Tibial artery (tissue), 4 donors: Measurements from ENCODE around the gene KDM6A.

Experiments
- DNase-seq, 2 donors: peaks; one replicate each; pipeline ENCODE4 v3.0.0-alpha.2; 2019
- H3K27ac ChIP-seq, 2 donors: fragments of 200-600 bp; sonication (generic) in 1 of 2; 1 replicate in 1 of 2; 2 replicates in 1 of 2; pipeline ENCODE4 v1.5.1; 2018 to 2019; ENCODE audit warnings: mild to moderate bottlenecking in 1 of 2
- H3K27me3 ChIP-seq, 2 donors: fragments of 200-600 bp; sonication (generic) in 1 of 2; one replicate each; pipeline versions ENCODE4 v1.5.1 to v1.6.0; 2016 to 2019
- H3K36me3 ChIP-seq, 3 donors: fragments of 200-600 bp; sonication (generic) in 2 of 3; one replicate each; pipeline ENCODE4 v1.5.1; 2016 to 2019; ENCODE audit warnings: mild to moderate bottlenecking in 2 of 3
- H3K4me1 ChIP-seq, 4 donors: fragments of 200-600 bp; sonication (generic) in 2 of 4; 1 replicate in 3 of 4; 2 replicates in 1 of 4; pipeline ENCODE4 v1.5.1; 2016 to 2019
- H3K4me3 ChIP-seq, 2 donors: fragments of 200-600 bp; sonication (generic) in 1 of 2; 1 replicate in 1 of 2; 2 replicates in 1 of 2; pipeline ENCODE4 v1.5.1; 2018 to 2019; ENCODE audit warnings: mild to moderate bottlenecking in 2 of 2
- H3K9me3 ChIP-seq, 3 donors: fragments of 200-600 bp; sonication (generic) in 1 of 3; one replicate each; pipeline ENCODE4 v1.5.1; 2016 to 2019
- CTCF ChIP-seq, 2 experiments: fragments of 200-600 bp in 1 of 2; fragments of 450-650 bp in 1 of 2; IDR thresholded peaks; one replicate each; pipeline ENCODE4 v1.5.1; 2017 to 2019; ENCODE audit warnings: antibody characterized with exemption in 2 of 2, mild to moderate bottlenecking in 1 of 2, moderate library complexity in 1 of 2
- intact Hi-C: fragments of 100-400 bp; cut with DNase I; formaldehyde crosslinking; loops from one replicate; pipeline ENCODE4 v1.15.0; 2023; ENCODE audit warnings: low total_unique reads

The KDM6A gene

GRCh38 chrX:45017946-45018345 is 145.0 kb downstream of the KDM6A start:
- no peak for TF ChIP-seq CTCF (IDR thresholded peaks at IDR 0.05)
- no peak for DNase-seq
- intact Hi-C loops = no loop called here

GRCh38 chrX:45022150-45022549 is 149.2 kb downstream of the KDM6A start:
- Histone ChIP-seq H3K4me1 (peaks cover 0 to 8% (median 2%) of the 10 kb centered on the region in 4 donors), H3K9me3 (no peaks in the 10 kb centered on the region), H3K36me3 (no peaks in the 10 kb centered on the region), H3K4me3 (no peak overlapping the region), H3K27ac (no peak overlapping the region), H3K27me3 (no peaks in the 10 kb centered on the region)
- no peak for TF ChIP-seq CTCF (IDR thresholded peaks at IDR 0.05)
- intact Hi-C loops = no loop called here
- no peak for DNase-seq

More at GRCh38 chrX:45017946-45018345, 145.0 kb downstream of the KDM6A start:
- no peaks in the 10 kb centered on the region for H3K36me3 ChIP-seq
- H3K4me1 ChIP-seq = peaks cover 0 to 8% (median 2%) of the 10 kb centered on the region in 4 donors
- no peak overlapping the region for H3K4me3 ChIP-seq
- H3K27me3 ChIP-seq = no peaks in the 10 kb centered on the region
- no peak overlapping the region for H3K27ac ChIP-seq
- H3K9me3 ChIP-seq = no peaks in the 10 kb centered on the region

GRCh38 chrX:45024501-45024900 is 151.5 kb downstream of the KDM6A start:
- Histone ChIP-seq H3K4me3 (no peak overlapping the region), H3K27ac (no peak overlapping the region), H3K9me3 (no peaks in the 10 kb centered on the region), H3K36me3 (no peaks in the 10 kb centered on the region), H3K27me3 (no peaks in the 10 kb centered on the region), H3K4me1 (peaks cover 0 to 3% (median 0%) of the 10 kb centered on the region in 4 donors)
- TF ChIP-seq CTCF (IDR thresholded peaks at IDR 0.05) = no peak
- intact Hi-C loops = no loop called here
- no peak for DNase-seq

GRCh38 chrX:45026036-45026435 is 153.0 kb downstream of the KDM6A start:
- H3K27ac ChIP-seq = no peak overlapping the region
- no peaks in the 10 kb centered on the region for H3K27me3 ChIP-seq
- no peaks in the 10 kb centered on the region for H3K36me3 ChIP-seq
- no peak overlapping the region for H3K4me3 ChIP-seq
- no peak for TF ChIP-seq CTCF (IDR thresholded peaks at IDR 0.05)
- intact Hi-C loops = no loop called here
- no peaks in the 10 kb centered on the region for H3K9me3 ChIP-seq
- DNase-seq = no peak
- H3K4me1 ChIP-seq = peaks cover 0 to 3% (median 0%) of the 10 kb centered on the region in 4 donors

GRCh38 chrX:45031830-45032378 is 158.9 kb downstream of the KDM6A start:
- intact Hi-C loops = no loop called here
- Histone ChIP-seq H3K27me3 (no peaks in the 10 kb centered on the region), H3K36me3 (no peaks in the 10 kb centered on the region), H3K9me3 (no peaks in the 10 kb centered on the region), H3K4me1 (peaks cover 0 to 3% (median 0%) of the 10 kb centered on the region in 4 donors), H3K27ac (no peak overlapping the region), H3K4me3 (no peak overlapping the region)
- TF ChIP-seq CTCF (IDR thresholded peaks at IDR 0.05) = no peak
- DNase-seq = no peak

GRCh38 chrX:45035071-45035470 is 162.1 kb downstream of the KDM6A start:
- no peaks in the 10 kb centered on the region for H3K4me1 ChIP-seq
- H3K4me3 ChIP-seq = no peak overlapping the region
- intact Hi-C loops = no loop called here
- H3K27me3 ChIP-seq = no peaks in the 10 kb centered on the region
- no peaks in the 10 kb centered on the region for H3K9me3 ChIP-seq
- H3K27ac ChIP-seq = no peak overlapping the region
- TF ChIP-seq CTCF (IDR thresholded peaks at IDR 0.05) = no peak
- peaks cover 0 to 7% (median 0%) of the 10 kb centered on the region in 3 donors for H3K36me3 ChIP-seq
- DNase-seq = no peak
